HG02973 (cell line): ENCODE results near the gene TMEM204.
"Not testable (repeated sequence)": the region's sequence is repeated elsewhere in the genome, so short reads cannot be mapped to it uniquely, and the experiment has no call there.

Experiments
- ATAC-seq: cut with Tn5 transposase; IDR thresholded peaks from one replicate; pipeline ENCODE4 v1.9.1; 2021; ENCODE audit warnings: moderate library complexity; ENCODE audit not compliant: unreplicated experiment

TMEM204 gene

GRCh38 chr16:1581804-1582203 lies 48.3 kb downstream of the TMEM204 start:
- ATAC-seq = no peak

- ATAC-seq = no peak
Observed at GRCh38 chr16:1583180-1583579, 49.7 kb downstream of the TMEM204 start.

GRCh38 chr16:1584926-1585484 lies 51.5 kb downstream of the TMEM204 start:
- no peak for ATAC-seq

GRCh38 chr16:1590366-1590765 lies 56.9 kb downstream of the TMEM204 start:
- no peak for ATAC-seq

GRCh38 chr16:1590930-1591705 lies 57.7 kb downstream of the TMEM204 start:
- ATAC-seq = no peak

GRCh38 chr16:1592446-1592845 lies 59.0 kb downstream of the TMEM204 start:
- no peak for ATAC-seq

- ATAC-seq = not testable (repeated sequence)
Observed at GRCh38 chr16:1595511-1595910, 62.0 kb downstream of the TMEM204 start.

- ATAC-seq = no peak
Observed at GRCh38 chr16:1596516-1596915, 63.0 kb downstream of the TMEM204 start.

GRCh38 chr16:1597154-1597553 lies 63.7 kb downstream of the TMEM204 start:
- ATAC-seq = no peak

GRCh38 chr16:1601031-1601430 lies 67.6 kb downstream of the TMEM204 start:
- no peak for ATAC-seq

- ATAC-seq = no peak
Observed at GRCh38 chr16:1601489-1601888, 68.0 kb downstream of the TMEM204 start.

GRCh38 chr16:1602285-1602684 lies 68.8 kb downstream of the TMEM204 start:
- ATAC-seq = no peak
